ENCODE results near the gene ACACB. TPM values are rescaled to one million over a fixed set of nuclear protein-coding genes. Genes with fewer than 3 reads are reported as not detected.

Gene ACACB
- total RNA-seq, 1 experiment from 2014 or later: 20.0 TPM

DNA sequence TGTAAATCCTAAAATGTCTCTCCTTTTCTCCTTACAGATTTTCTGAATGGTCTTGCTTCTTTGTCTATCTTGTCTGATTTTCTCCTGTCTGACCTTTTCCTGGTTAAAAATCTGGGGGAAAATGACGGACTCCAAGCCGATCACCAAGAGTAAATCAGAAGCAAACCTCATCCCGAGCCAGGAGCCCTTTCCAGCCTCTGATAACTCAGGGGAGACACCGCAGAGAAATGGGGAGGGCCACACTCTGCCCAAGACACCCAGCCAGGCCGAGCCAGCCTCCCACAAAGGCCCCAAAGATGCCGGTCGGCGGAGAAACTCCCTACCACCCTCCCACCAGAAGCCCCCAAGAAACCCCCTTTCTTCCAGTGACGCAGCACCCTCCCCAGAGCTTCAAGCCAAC, 23.0 kb downstream of the ACACB start:
- TF ChIP-seq, protein P1, sequence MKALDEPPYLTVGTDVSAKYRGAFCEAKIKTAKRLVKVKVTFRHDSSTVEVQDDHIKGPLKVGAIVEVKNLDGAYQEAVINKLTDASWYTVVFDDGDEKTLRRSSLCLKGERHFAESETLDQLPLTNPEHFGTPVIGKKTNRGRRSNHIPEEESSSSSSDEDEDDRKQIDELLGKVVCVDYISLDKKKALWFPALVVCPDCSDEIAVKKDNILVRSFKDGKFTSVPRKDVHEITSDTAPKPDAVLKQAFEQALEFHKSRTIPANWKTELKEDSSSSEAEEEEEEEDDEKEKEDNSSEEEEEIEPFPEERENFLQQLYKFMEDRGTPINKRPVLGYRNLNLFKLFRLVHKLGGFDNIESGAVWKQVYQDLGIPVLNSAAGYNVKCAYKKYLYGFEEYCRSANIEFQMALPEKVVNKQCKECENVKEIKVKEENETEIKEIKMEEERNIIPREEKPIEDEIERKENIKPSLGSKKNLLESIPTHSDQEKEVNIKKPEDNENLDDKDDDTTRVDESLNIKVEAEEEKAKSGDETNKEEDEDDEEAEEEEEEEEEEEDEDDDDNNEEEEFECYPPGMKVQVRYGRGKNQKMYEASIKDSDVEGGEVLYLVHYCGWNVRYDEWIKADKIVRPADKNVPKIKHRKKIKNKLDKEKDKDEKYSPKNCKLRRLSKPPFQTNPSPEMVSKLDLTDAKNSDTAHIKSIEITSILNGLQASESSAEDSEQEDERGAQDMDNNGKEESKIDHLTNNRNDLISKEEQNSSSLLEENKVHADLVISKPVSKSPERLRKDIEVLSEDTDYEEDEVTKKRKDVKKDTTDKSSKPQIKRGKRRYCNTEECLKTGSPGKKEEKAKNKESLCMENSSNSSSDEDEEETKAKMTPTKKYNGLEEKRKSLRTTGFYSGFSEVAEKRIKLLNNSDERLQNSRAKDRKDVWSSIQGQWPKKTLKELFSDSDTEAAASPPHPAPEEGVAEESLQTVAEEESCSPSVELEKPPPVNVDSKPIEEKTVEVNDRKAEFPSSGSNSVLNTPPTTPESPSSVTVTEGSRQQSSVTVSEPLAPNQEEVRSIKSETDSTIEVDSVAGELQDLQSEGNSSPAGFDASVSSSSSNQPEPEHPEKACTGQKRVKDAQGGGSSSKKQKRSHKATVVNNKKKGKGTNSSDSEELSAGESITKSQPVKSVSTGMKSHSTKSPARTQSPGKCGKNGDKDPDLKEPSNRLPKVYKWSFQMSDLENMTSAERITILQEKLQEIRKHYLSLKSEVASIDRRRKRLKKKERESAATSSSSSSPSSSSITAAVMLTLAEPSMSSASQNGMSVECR (CRISPR knock-in tag; IDR thresholded peaks at IDR 0.05; ENCODE audit: borderline replicate concordance): no peak
- TF ChIP-seq MXD4 (CRISPR knock-in tag; IDR thresholded peaks at IDR 0.05; ENCODE audit: borderline replicate concordance) (no peak), JUN (CRISPR knock-in tag; IDR thresholded peaks at IDR 0.05) (no peak), IRF2 (CRISPR knock-in tag; IDR thresholded peaks at IDR 0.05; ENCODE audit: borderline replicate concordance, low read depth) (no peak), ZNF121 (CRISPR knock-in tag; IDR thresholded peaks at IDR 0.05) (no peak), ZNF317 (CRISPR knock-in tag; IDR thresholded peaks at IDR 0.05; ENCODE audit: borderline replicate concordance, low read depth) (no peak)
- TF ChIP-seq, protein P2, sequence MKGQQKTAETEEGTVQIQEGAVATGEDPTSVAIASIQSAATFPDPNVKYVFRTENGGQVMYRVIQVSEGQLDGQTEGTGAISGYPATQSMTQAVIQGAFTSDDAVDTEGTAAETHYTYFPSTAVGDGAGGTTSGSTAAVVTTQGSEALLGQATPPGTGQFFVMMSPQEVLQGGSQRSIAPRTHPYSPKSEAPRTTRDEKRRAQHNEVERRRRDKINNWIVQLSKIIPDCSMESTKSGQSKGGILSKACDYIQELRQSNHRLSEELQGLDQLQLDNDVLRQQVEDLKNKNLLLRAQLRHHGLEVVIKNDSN (CRISPR knock-in tag; IDR thresholded peaks at IDR 0.05): no peak
- TF ChIP-seq, protein P3, sequence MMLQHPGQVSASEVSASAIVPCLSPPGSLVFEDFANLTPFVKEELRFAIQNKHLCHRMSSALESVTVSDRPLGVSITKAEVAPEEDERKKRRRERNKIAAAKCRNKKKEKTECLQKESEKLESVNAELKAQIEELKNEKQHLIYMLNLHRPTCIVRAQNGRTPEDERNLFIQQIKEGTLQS (CRISPR knock-in tag; conservative IDR thresholded peaks at IDR 0.05): no peak
- TF ChIP-seq, protein P4, sequence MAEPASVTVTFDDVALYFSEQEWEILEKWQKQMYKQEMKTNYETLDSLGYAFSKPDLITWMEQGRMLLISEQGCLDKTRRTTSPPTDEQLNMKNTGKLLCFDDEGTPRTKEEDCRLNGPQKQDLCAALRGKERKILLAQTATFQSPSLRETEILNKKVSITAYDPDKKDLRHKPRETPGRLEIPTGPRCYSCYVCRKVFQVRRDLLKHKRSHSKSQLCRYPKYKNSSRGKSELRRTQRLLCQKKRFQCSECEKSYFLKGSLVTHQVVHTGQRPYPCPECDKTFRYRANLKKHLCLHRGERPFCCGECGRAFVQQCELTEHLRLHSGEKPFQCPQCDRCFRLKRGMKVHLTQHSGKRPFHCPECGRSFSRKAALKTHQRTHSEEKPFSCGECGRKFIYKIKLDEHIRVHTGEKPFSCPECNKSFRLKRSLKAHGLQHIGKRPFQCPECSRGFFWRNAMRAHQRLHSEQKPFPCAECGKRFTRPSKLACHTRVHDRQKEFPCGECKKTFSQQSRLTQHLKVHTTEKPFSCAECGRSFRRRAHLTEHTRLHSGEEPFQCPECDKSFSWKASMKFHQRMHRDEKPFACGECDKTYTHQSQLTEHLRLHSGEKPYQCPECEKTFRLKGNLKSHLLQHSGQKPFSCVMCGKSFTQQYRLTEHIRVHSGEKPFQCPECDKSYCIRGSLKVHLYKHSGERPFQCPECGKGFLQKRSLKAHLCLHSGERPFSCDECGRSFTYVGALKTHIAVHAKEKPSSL (CRISPR knock-in tag; conservative IDR thresholded peaks at IDR 0.05): no peak
- H3K4me3 Mint-ChIP-seq: no peak overlapping the region
- POLR2A ChIA-PET: no interaction called here
- ATAC-seq (no peak), DNase-seq (ENCODE audit: low spot score) (no peak)
- H3K4me1 Mint-ChIP-seq: no peaks in the 10 kb centered on the region
- H3K36me3 Mint-ChIP-seq: no peaks in the 10 kb centered on the region
- H3K9me3 Mint-ChIP-seq: peaks cover 16% of the 10 kb centered on the region
- CTCF ChIA-PET: interaction anchor here (1.2 to 3.4 kb wide), 2 partner anchors 16 to 28 kb away, joined by 3 to 13 read pairs; no protein-coding TSS in a partner anchor
- no peaks in the 10 kb centered on the region; the same call in 1 of the 2 replicates for H3K27me3 Mint-ChIP-seq (ENCODE audit: low read depth)
- H3K27ac Mint-ChIP-seq: no peak overlapping the region

DNA sequence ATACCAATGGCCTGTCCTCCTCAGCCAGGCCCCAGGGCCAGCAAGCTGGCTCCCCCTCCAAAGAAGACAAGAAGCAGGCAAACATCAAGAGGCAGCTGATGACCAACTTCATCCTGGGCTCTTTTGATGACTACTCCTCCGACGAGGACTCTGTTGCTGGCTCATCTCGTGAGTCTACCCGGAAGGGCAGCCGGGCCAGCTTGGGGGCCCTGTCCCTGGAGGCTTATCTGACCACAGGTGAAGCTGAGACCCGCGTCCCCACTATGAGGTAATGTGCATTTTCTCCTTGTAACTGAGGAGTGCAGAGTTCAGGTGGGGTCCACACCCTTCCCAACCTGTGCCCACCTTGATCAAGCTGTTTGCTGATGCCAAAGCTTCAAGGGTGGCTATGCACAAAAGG, 23.4 kb downstream of the ACACB start:
- H3K4me3 Mint-ChIP-seq: no peak overlapping the region
- TF ChIP-seq, protein P3 (CRISPR knock-in tag; conservative IDR thresholded peaks at IDR 0.05): no peak
- TF ChIP-seq, protein P5, sequence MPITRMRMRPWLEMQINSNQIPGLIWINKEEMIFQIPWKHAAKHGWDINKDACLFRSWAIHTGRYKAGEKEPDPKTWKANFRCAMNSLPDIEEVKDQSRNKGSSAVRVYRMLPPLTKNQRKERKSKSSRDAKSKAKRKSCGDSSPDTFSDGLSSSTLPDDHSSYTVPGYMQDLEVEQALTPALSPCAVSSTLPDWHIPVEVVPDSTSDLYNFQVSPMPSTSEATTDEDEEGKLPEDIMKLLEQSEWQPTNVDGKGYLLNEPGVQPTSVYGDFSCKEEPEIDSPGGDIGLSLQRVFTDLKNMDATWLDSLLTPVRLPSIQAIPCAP (CRISPR knock-in tag; IDR thresholded peaks at IDR 0.05): no peak
- no peak for TF ChIP-seq MYBL2 (CRISPR knock-in tag; IDR thresholded peaks at IDR 0.05)
- TF ChIP-seq HMGXB4 (CRISPR knock-in tag; IDR thresholded peaks at IDR 0.05): no peak
- TF ChIP-seq, protein P6, sequence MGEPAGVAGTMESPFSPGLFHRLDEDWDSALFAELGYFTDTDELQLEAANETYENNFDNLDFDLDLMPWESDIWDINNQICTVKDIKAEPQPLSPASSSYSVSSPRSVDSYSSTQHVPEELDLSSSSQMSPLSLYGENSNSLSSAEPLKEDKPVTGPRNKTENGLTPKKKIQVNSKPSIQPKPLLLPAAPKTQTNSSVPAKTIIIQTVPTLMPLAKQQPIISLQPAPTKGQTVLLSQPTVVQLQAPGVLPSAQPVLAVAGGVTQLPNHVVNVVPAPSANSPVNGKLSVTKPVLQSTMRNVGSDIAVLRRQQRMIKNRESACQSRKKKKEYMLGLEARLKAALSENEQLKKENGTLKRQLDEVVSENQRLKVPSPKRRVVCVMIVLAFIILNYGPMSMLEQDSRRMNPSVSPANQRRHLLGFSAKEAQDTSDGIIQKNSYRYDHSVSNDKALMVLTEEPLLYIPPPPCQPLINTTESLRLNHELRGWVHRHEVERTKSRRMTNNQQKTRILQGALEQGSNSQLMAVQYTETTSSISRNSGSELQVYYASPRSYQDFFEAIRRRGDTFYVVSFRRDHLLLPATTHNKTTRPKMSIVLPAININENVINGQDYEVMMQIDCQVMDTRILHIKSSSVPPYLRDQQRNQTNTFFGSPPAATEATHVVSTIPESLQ (CRISPR knock-in tag; IDR thresholded peaks at IDR 0.05): no peak
- TF ChIP-seq, protein P7, sequence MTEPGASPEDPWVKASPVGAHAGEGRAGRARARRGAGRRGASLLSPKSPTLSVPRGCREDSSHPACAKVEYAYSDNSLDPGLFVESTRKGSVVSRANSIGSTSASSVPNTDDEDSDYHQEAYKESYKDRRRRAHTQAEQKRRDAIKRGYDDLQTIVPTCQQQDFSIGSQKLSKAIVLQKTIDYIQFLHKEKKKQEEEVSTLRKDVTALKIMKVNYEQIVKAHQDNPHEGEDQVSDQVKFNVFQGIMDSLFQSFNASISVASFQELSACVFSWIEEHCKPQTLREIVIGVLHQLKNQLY (CRISPR knock-in tag; IDR thresholded peaks at IDR 0.05): no peak
- TF ChIP-seq ZBTB21 (CRISPR knock-in tag; IDR thresholded peaks at IDR 0.05; ENCODE audit: borderline replicate concordance): no peak
- DNase-seq (ENCODE audit: low spot score): no peak
- H3K9me3 Mint-ChIP-seq: peaks cover 16% of the 10 kb centered on the region
- H3K27me3 Mint-ChIP-seq (ENCODE audit: low read depth): no peaks in the 10 kb centered on the region; the same call in 1 of the 2 replicates
- ChIA-PET CTCF (interaction anchor here (1.2 to 3.4 kb wide), 2 partner anchors 15 to 28 kb away, joined by 3 to 13 read pairs; no protein-coding TSS in a partner anchor), POLR2A (no interaction called here)
- H3K36me3 Mint-ChIP-seq: no peaks in the 10 kb centered on the region
- ATAC-seq: no peak
- no peaks in the 10 kb centered on the region for H3K4me1 Mint-ChIP-seq
- H3K27ac Mint-ChIP-seq: no peak overlapping the region
